K562 (cell line): Measurements from ENCODE around the gene RFPL3. TPM values are rescaled to one million over a fixed set of nuclear protein-coding genes. Genes with fewer than 3 reads are reported as not detected.
A peak's percentile ranks its signal among the peaks of the same experiment; 100 is the strongest.

Source experiments
- ATAC-seq: fragments of 200-7000 bp; cut with Tn5 transposase; 3 replicates; pipeline ENCODE4 v1.9.1; 2020; ENCODE audit warnings: moderate library complexity
- BruUV-seq: library from RNA; stranded (reverse); fragments of 400-500 nt; replicated peaks from 2 replicates; lab custom pipeline; 2021; lab: Mats Ljungman, UMichigan
- CTCF ChIA-PET: fragments of 300-600 bp; formaldehyde crosslinking; extraction: SDS; loops from one replicate; lab custom pipeline; 2021; ENCODE audit warnings: low intra/inter-chr PET ratio; lab: Yijun Ruan, JAX
- POLR2A ChIA-PET: fragments of 300-600, 350-650 bp; sonication (Branson Sonifier 250); formaldehyde crosslinking; extraction: SDS; loops from one replicate; lab custom pipeline; 2021; ENCODE audit warnings: antibody characterized with exemption, inconsistent platforms; lab: Yijun Ruan, JAX
- DNase-seq, 4 experiments: peaks; one replicate each; pipeline versions ENCODE4 v3.0.0 to v3.0.0-alpha.2; 2011 to 2018; ENCODE audit warnings: low spot score in 3 of 4, mixed read lengths in 3 of 4; ENCODE audit errors: extremely low read depth in 1 of 4
- FAIRE-seq: peaks from 2 replicates; lab custom pipeline; 2011; peaks lifted over from hg19 to GRCh38; lab: Jason Lieb, UNC
- H2AFZ ChIP-seq: 2 replicates; pipeline ENCODE4 v1.6.0; 2011; ENCODE audit warnings: low read depth, low read length, control low read depth, inconsistent platforms
- H3K27ac ChIP-seq: fragments of 200-600 bp; 3 replicates; pipeline ENCODE4 v1.8.0; 2011; ENCODE audit warnings: low read depth, mild to moderate bottlenecking, control low read depth, inconsistent platforms, low read length, moderate library complexity, mixed read lengths; ENCODE audit errors: extremely low read depth
- H3K27me3 ChIP-seq, 2 experiments: fragments of 300-600 bp in 1 of 2; 2 replicates in 1 of 2; 3 replicates in 1 of 2; pipeline versions ENCODE4 v1.6.0 to v1.8.0; 2011; ENCODE audit warnings: inconsistent platforms in 2 of 2, low read length in 2 of 2, mild to moderate bottlenecking in 1 of 2, mixed read lengths in 1 of 2, moderate library complexity in 1 of 2; ENCODE audit not compliant: control insufficient read depth in 2 of 2, insufficient read depth in 2 of 2
- H3K36me3 ChIP-seq: fragments of 300-600 bp; 3 replicates; pipeline ENCODE4 v1.8.0; 2011; ENCODE audit warnings: mild to moderate bottlenecking, low read length, inconsistent platforms; ENCODE audit not compliant: control insufficient read depth, insufficient read depth
- H3K4me1 ChIP-seq, 2 experiments: fragments of 200-600 bp in 1 of 2; replicated peaks in 1 of 2; 2 replicates in 1 of 2; 3 replicates in 1 of 2; pipeline versions ENCODE4 v1.5.1 to v1.8.0; 2011; ENCODE audit warnings: inconsistent platforms in 2 of 2, low read length in 2 of 2, mild to moderate bottlenecking in 1 of 2, mixed read lengths in 1 of 2, moderate library complexity in 1 of 2; ENCODE audit not compliant: control insufficient read depth in 2 of 2, insufficient read depth in 2 of 2
- H3K4me2 ChIP-seq: 2 replicates; pipeline ENCODE4 v1.6.1; 2011; ENCODE audit warnings: low read length, control low read depth, inconsistent platforms, mixed read lengths; ENCODE audit not compliant: insufficient read depth
- H3K4me3 ChIP-seq: fragments of 200-600 bp; sonication (generic), shearing (Covaris generic); 2 replicates; pipeline ENCODE4 v1.5.1; 2016; ENCODE audit warnings: control low read depth, inconsistent platforms
- H3K79me2 ChIP-seq: fragments of 200-600 bp; 3 replicates; pipeline ENCODE4 v1.8.0; 2011; ENCODE audit warnings: low read length, inconsistent platforms; ENCODE audit not compliant: control insufficient read depth, insufficient read depth
- H3K9ac ChIP-seq, 2 experiments: 2 replicates each; pipeline versions ENCODE4 v1.6.0 to v1.6.1; 2011; ENCODE audit warnings: low read depth in 2 of 2, low read length in 2 of 2, control low read depth in 1 of 2, inconsistent platforms in 1 of 2, mild to moderate bottlenecking in 1 of 2, mixed read lengths in 1 of 2; ENCODE audit not compliant: insufficient read depth in 1 of 2
- H3K9me1 ChIP-seq: one replicate; pipeline ENCODE4 v1.6.0; 2011; ENCODE audit warnings: inconsistent platforms, mild to moderate bottlenecking, low read length, moderate library complexity; ENCODE audit not compliant: control insufficient read depth, insufficient read depth
- H3K9me3 ChIP-seq: replicated peaks from 2 replicates; pipeline ENCODE4 v1.5.1; 2011; ENCODE audit warnings: low read depth, low read length, inconsistent platforms; ENCODE audit not compliant: control insufficient read depth, insufficient read depth
- H4K20me1 ChIP-seq: replicated peaks from 2 replicates; pipeline ENCODE4 v1.6.1; 2011; ENCODE audit warnings: low read length, inconsistent platforms, mixed read lengths; ENCODE audit not compliant: control insufficient read depth, insufficient read depth
- CBX3 ChIP-seq, 2 experiments: IDR thresholded peaks; 1 replicate in 1 of 2; 2 replicates in 1 of 2; pipeline ENCODE4 v1.6.1; 2012; ENCODE audit warnings: inconsistent platforms in 2 of 2, low read length in 2 of 2, borderline replicate concordance in 1 of 2, control low read depth in 1 of 2
- EHMT2 ChIP-seq: fragments of 450-650 bp; IDR thresholded peaks from 2 replicates; pipeline ENCODE4 v1.6.1; 2018; ENCODE audit warnings: antibody characterized with exemption
- FOSL1 ChIP-seq: fragments of 200-800 bp; sonication (Bioruptor generic); conservative IDR thresholded peaks from 2 replicates; pipeline ENCODE4 v1.6.1; 2016; ENCODE audit warnings: missing genetic modification characterization, missing compliant biosample characterization
- HNRNPL ChIP-seq: fragments of 200-400 bp; formaldehyde crosslinking; IDR thresholded peaks from 2 replicates; pipeline ENCODE4 v1.6.1; 2017; ENCODE audit warnings: low read depth, mild to moderate bottlenecking, low read length
- HNRNPLL ChIP-seq: fragments of 200-400 bp; formaldehyde crosslinking; IDR thresholded peaks from 2 replicates; pipeline ENCODE4 v1.6.1; 2017; ENCODE audit warnings: low read length, low read depth, mild to moderate bottlenecking; ENCODE audit not compliant: poor library complexity, severe bottlenecking
- JUND ChIP-seq, 2 experiments: IDR thresholded peaks; 2 replicates in 1 of 2; 3 replicates in 1 of 2; pipeline ENCODE4 v1.6.1; 2011; ENCODE audit warnings: borderline replicate concordance in 2 of 2, low read depth in 2 of 2, low read length in 2 of 2, improper control_type of control experiment in 1 of 2, missing biosample characterization in 1 of 2, missing genetic modification characterization in 1 of 2, missing genetic modification reagents in 1 of 2
- KAT7 ChIP-seq: sonication (generic); formaldehyde crosslinking; IDR thresholded peaks from 2 replicates; pipeline ENCODE4 v1.8.0; 2022; ENCODE audit warnings: missing genetic modification reagents, mild to moderate bottlenecking, borderline replicate concordance
- NFXL1 ChIP-seq: fragments of 450-650 bp; formaldehyde crosslinking; IDR thresholded peaks from 2 replicates; pipeline ENCODE4 v1.4.0; 2021; ENCODE audit warnings: mild to moderate bottlenecking
- RB1 ChIP-seq: fragments of 450-650 bp; IDR thresholded peaks from 2 replicates; pipeline ENCODE4 v1.6.1; 2017; ENCODE audit warnings: low read depth, mild to moderate bottlenecking
- SP1 ChIP-seq: sonication (generic); formaldehyde crosslinking; IDR thresholded peaks from 2 replicates; pipeline ENCODE4 v1.8.1; 2022; ENCODE audit warnings: mild to moderate bottlenecking, missing genetic modification reagents
- TAF9B ChIP-seq: fragments of 450-650 bp; IDR thresholded peaks from 2 replicates; pipeline ENCODE4 v1.6.1; 2018; ENCODE audit warnings: mild to moderate bottlenecking; ENCODE audit not compliant: partially characterized antibody
- ZNF12 ChIP-seq: sonication (generic); formaldehyde crosslinking; IDR thresholded peaks from 2 replicates; pipeline ENCODE4 v1.4.0; 2020; ENCODE audit warnings: mild to moderate bottlenecking, missing genetic modification reagents
- ZNF77 ChIP-seq: fragments of 250-450 bp; sonication (Bioruptor Pico); IDR thresholded peaks from 2 replicates; pipeline ENCODE4 v1.5.0; 2020
- WGBS: fragments of 100-300 bp; shearing (Covaris generic); methylation state at CpG from one replicate; pipeline ENCODE4 v1.1.6; 2016; ENCODE audit warnings: low coverage, mixed read lengths; ENCODE audit not compliant: insufficient coverage; ENCODE audit errors: missing lambda C conversion rate; 5-methylcytosine and 5-hydroxymethylcytosine counted together
- in situ Hi-C: fragments of 300-500 bp; cut with MboI; formaldehyde crosslinking; loops from 4 replicates; pipeline ENCODE4 v1.15.0; 2018; ENCODE audit warnings: inconsistent platforms, mixed read lengths
- intact Hi-C: fragments of 100-400 bp; cut with micrococcal nuclease; formaldehyde crosslinking; loops from 2 replicates; pipeline ENCODE4 v1.14.2; 2022
- polyA plus RNA-seq, 8 experiments: library from polyadenylated mRNA; depleted of rRNA in 4 of 8; stranded (reverse) in 5 of 8; unstranded in 3 of 8; fragments of >200 nt; fragmentation: Nextera tagmentation in 2 of 8; fragmentation: Illumina TruSeq in 1 of 8; extraction: Ambion mirVana in 2 of 8; extraction: Trizol in 1 of 8; gene quantifications; 2 replicates each; pipeline versions ENCODE4 v1.2.1 to v1.2.3, GENCODE V29; 2011 to 2014; ENCODE audit warnings: inconsistent platforms in 1 of 8, missing spikeins in 1 of 8
- small RNA-seq: library from RNA; depleted of rRNA; stranded (forward); fragments of <200 nt; gene quantifications from one replicate; pipeline ENCODE3, GENCODE V24; 2014
- total RNA-seq, 7 experiments: library from RNA; depleted of rRNA in 6 of 7; stranded (reverse); fragments of >200 nt in 6 of 7; fragmentation: Illumina TruSeq in 2 of 7; extraction: Trizol in 2 of 7; gene quantifications; 2 replicates each; pipeline versions ENCODE4 v1.2.1 to v1.2.3, GENCODE V29; 2011 to 2021; ENCODE audit warnings: low replicate concordance in 1 of 7
- TF ChIP-seq, protein P1 (sequence below): fragments of 200-800 bp; sonication (Bioruptor generic); IDR thresholded peaks from 2 replicates; pipeline ENCODE4 v1.6.1; 2017; ENCODE audit warnings: missing genetic modification characterization, missing compliant biosample characterization

The RFPL3 gene
- total and polyA plus RNA-seq, 9 of the 15 experiments (the other 6 are each of a cell fraction or from before 2014, with no cell fraction given), result not detected

DNA sequence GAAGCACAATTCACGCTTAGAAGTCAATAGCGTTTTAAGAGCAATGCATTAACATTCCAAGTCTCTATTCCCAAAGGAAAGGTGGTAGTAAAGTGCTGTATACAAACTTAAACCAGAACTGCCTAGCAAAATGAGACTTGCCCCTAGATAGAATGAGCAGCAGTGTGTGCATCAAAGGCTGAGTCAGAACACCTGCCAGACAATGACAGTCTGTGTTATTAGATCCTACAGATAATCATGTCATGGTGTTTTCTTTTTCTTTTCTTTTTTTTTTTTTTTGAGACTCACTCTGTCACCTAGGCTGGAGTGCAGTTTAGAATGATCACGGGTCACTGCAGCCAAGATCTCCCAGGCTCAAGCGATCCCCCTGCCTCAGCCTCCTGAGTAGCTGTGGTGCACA, 52.8 kb downstream of the RFPL3 start:
- no peaks in the 10 kb centered on the region for H3K27me3 ChIP-seq
- BruUV-seq, result no TSS peak
- CTCF ChIA-PET, result no interaction called here
- peaks cover 42% of the 10 kb centered on the region; the same call in 2 of the 3 replicates for H3K36me3 ChIP-seq
- in situ Hi-C loops, result no loop called here
- TF ChIP-seq HNRNPL (no peak), CBX3 (IDR thresholded peaks at IDR 0.05; ENCODE audit: borderline replicate concordance in 1 of 2, low read length in 2 of 2) (no peak), ZNF77 (CRISPR knock-in tag) (no peak), EHMT2 (no peak), TAF9B (no peak), JUND (IDR thresholded peaks at IDR 0.05; ENCODE audit: borderline replicate concordance, low read depth, low read length) (no peak), JUND (tag; IDR thresholded peaks at IDR 0.05; ENCODE audit: borderline replicate concordance, low read depth, low read length) (no peak), ZNF12 (CRISPR knock-in tag) (no peak), HNRNPLL (no peak), FOSL1 (tag) (no peak), NFXL1 (CRISPR knock-in tag) (no peak), SP1 (no peak), KAT7 (CRISPR knock-in tag) (no peak), RB1 (no peak)
- TF ChIP-seq, protein P1, sequence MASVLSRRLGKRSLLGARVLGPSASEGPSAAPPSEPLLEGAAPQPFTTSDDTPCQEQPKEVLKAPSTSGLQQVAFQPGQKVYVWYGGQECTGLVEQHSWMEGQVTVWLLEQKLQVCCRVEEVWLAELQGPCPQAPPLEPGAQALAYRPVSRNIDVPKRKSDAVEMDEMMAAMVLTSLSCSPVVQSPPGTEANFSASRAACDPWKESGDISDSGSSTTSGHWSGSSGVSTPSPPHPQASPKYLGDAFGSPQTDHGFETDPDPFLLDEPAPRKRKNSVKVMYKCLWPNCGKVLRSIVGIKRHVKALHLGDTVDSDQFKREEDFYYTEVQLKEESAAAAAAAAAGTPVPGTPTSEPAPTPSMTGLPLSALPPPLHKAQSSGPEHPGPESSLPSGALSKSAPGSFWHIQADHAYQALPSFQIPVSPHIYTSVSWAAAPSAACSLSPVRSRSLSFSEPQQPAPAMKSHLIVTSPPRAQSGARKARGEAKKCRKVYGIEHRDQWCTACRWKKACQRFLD, result no peak
- no peak for FAIRE-seq
- no peak for DNase-seq
- no peaks in the 10 kb centered on the region for H3K9me1 ChIP-seq
- H3K4me2 ChIP-seq, result no peak overlapping the region; the same call in 1 of the 2 replicates
- no peak overlapping the region for H3K4me3 ChIP-seq
- H2AFZ ChIP-seq, result no peak overlapping the region
- H3K9me3 ChIP-seq, result no peaks in the 10 kb centered on the region
- peaks cover 9 to 10% of the 10 kb centered on the region in 2 experiments; a peak in 3 of 5 replicates for H3K4me1 ChIP-seq
- ATAC-seq, result no peak
- POLR2A ChIA-PET, result no interaction called here
- H3K27ac ChIP-seq, result no peak overlapping the region
- H3K9ac ChIP-seq, result peak overlapping the region in 1 of 2 experiments; percentile 83; a peak in 1 of 4 replicates
- H4K20me1 ChIP-seq, result no peaks in the 10 kb centered on the region; the same call in 1 of the 2 replicates
- peaks cover 35% of the 10 kb centered on the region for H3K79me2 ChIP-seq
- intact Hi-C loops, result loop anchor here (5.0 kb wide), 1 partner anchor 62 kb away; the partner anchor contains the start of gene FBXO7
- WGBS, result 90% methylated on average over 2 of the region's 4 CpGs

Small RNAs within 50 kb of the gene (small RNA-seq; reads per million reads assigned to genes)
- gene AL021937.2, result not detected
- not detected for gene IGLVIVOR22-2
- gene RF02171, result not detected
- not detected for gene RF02172

Other genes starting within 250 kb of the RFPL3 start
- not detected in 2 replicates for gene C22orf42, start 198.6 kb upstream of the RFPL3 start, total RNA-seq (2014; rRNA removed)
- gene C22orf42, start 198.6 kb upstream of the RFPL3 start, total RNA-seq (2014; rRNA removed; fragmentation: Illumina TruSeq; extraction: Trizol), result not detected in 2 replicates
- gene C22orf42, start 198.6 kb upstream of the RFPL3 start, total RNA-seq (2015; rRNA removed; fragmentation: Illumina TruSeq; extraction: Trizol), result not detected in 2 replicates
- gene C22orf42, start 198.6 kb upstream of the RFPL3 start, total RNA-seq (2021), result not detected in 2 replicates
- not detected in 2 replicates for gene C22orf42, start 198.6 kb upstream of the RFPL3 start, polyA plus RNA-seq (2011; rRNA removed)
- not detected in 2 replicates for gene C22orf42, start 198.6 kb upstream of the RFPL3 start, polyA plus RNA-seq (2014; fragmentation: Illumina TruSeq; extraction: Trizol)
- not detected for gene C22orf42, start 198.6 kb upstream of the RFPL3 start, polyA plus RNA-seq (2014; fragmentation: Nextera tagmentation; extraction: Ambion mirVana)
- not detected in 2 replicates for gene C22orf42, start 198.6 kb upstream of the RFPL3 start, polyA plus RNA-seq (2014; rRNA removed)
- gene RFPL2, start 152.8 kb upstream of the RFPL3 start, total RNA-seq (2014; rRNA removed), result not detected in 2 replicates
- not detected in 2 replicates for gene RFPL2, start 152.8 kb upstream of the RFPL3 start, total RNA-seq (2014; rRNA removed; fragmentation: Illumina TruSeq; extraction: Trizol)
- gene RFPL2, start 152.8 kb upstream of the RFPL3 start, total RNA-seq (2015; rRNA removed; fragmentation: Illumina TruSeq; extraction: Trizol), result not detected in 2 replicates
- not detected in 2 replicates for gene RFPL2, start 152.8 kb upstream of the RFPL3 start, total RNA-seq (2021)
- gene RFPL2, start 152.8 kb upstream of the RFPL3 start, polyA plus RNA-seq (2011; rRNA removed), result not detected in 2 replicates
- not detected in 2 replicates for gene RFPL2, start 152.8 kb upstream of the RFPL3 start, polyA plus RNA-seq (2014; fragmentation: Illumina TruSeq; extraction: Trizol)
- gene RFPL2, start 152.8 kb upstream of the RFPL3 start, polyA plus RNA-seq (2014; fragmentation: Nextera tagmentation; extraction: Ambion mirVana), result not detected
- gene RFPL2, start 152.8 kb upstream of the RFPL3 start, polyA plus RNA-seq (2014; rRNA removed), result not detected in 2 replicates
- not detected in 2 replicates for gene SLC5A4, start 102.5 kb upstream of the RFPL3 start, total RNA-seq (2014; rRNA removed)
- not detected in 2 replicates for gene SLC5A4, start 102.5 kb upstream of the RFPL3 start, total RNA-seq (2014; rRNA removed; fragmentation: Illumina TruSeq; extraction: Trizol)
- not detected in 2 replicates for gene SLC5A4, start 102.5 kb upstream of the RFPL3 start, total RNA-seq (2015; rRNA removed; fragmentation: Illumina TruSeq; extraction: Trizol)
- gene SLC5A4, start 102.5 kb upstream of the RFPL3 start, total RNA-seq (2021), result not detected in 2 replicates
- not detected in 2 replicates for gene SLC5A4, start 102.5 kb upstream of the RFPL3 start, polyA plus RNA-seq (2011; rRNA removed)
- not detected in 2 replicates for gene SLC5A4, start 102.5 kb upstream of the RFPL3 start, polyA plus RNA-seq (2014; fragmentation: Illumina TruSeq; extraction: Trizol)
- gene SLC5A4, start 102.5 kb upstream of the RFPL3 start, polyA plus RNA-seq (2014; fragmentation: Nextera tagmentation; extraction: Ambion mirVana), result not detected
- gene SLC5A4, start 102.5 kb upstream of the RFPL3 start, polyA plus RNA-seq (2014; rRNA removed), result 0.22 TPM in 1 of 2 replicates, not detected in the other
- gene RTCB, start 54.4 kb downstream of the RFPL3 start, total RNA-seq (2014; rRNA removed), result 74.7 and 85.7 TPM in 2 replicates
- 99.3 and 105 TPM in 2 replicates for gene RTCB, start 54.4 kb downstream of the RFPL3 start, total RNA-seq (2014; rRNA removed; fragmentation: Illumina TruSeq; extraction: Trizol)
- 81.9 and 85.4 TPM in 2 replicates for gene RTCB, start 54.4 kb downstream of the RFPL3 start, total RNA-seq (2015; rRNA removed; fragmentation: Illumina TruSeq; extraction: Trizol)
- 80.3 and 81.2 TPM in 2 replicates for gene RTCB, start 54.4 kb downstream of the RFPL3 start, total RNA-seq (2021)
- 122 and 146 TPM in 2 replicates for gene RTCB, start 54.4 kb downstream of the RFPL3 start, polyA plus RNA-seq (2011; rRNA removed)
- gene RTCB, start 54.4 kb downstream of the RFPL3 start, polyA plus RNA-seq (2014; fragmentation: Illumina TruSeq; extraction: Trizol), result 92.5 and 94.5 TPM in 2 replicates
- 100 to 1,000 TPM in 1 of 2 experiments, 10 to 100 TPM in 1; 92.3 to 269 TPM for gene RTCB, start 54.4 kb downstream of the RFPL3 start, polyA plus RNA-seq (2014; fragmentation: Nextera tagmentation; extraction: Ambion mirVana)
- gene RTCB, start 54.4 kb downstream of the RFPL3 start, polyA plus RNA-seq (2014; rRNA removed), result 81.8 and 89.9 TPM in 2 replicates
- gene BPIFC, start 106.6 kb downstream of the RFPL3 start, total RNA-seq (2014; rRNA removed), result not detected in 2 replicates
- not detected in 2 replicates for gene BPIFC, start 106.6 kb downstream of the RFPL3 start, total RNA-seq (2014; rRNA removed; fragmentation: Illumina TruSeq; extraction: Trizol)
- gene BPIFC, start 106.6 kb downstream of the RFPL3 start, total RNA-seq (2015; rRNA removed; fragmentation: Illumina TruSeq; extraction: Trizol), result not detected in 2 replicates
- gene BPIFC, start 106.6 kb downstream of the RFPL3 start, total RNA-seq (2021), result not detected in 2 replicates
- not detected in 2 replicates for gene BPIFC, start 106.6 kb downstream of the RFPL3 start, polyA plus RNA-seq (2011; rRNA removed)
- gene BPIFC, start 106.6 kb downstream of the RFPL3 start, polyA plus RNA-seq (2014; fragmentation: Illumina TruSeq; extraction: Trizol), result not detected in 2 replicates
- gene BPIFC, start 106.6 kb downstream of the RFPL3 start, polyA plus RNA-seq (2014; fragmentation: Nextera tagmentation; extraction: Ambion mirVana), result not detected
- gene BPIFC, start 106.6 kb downstream of the RFPL3 start, polyA plus RNA-seq (2014; rRNA removed), result not detected in 2 replicates
- 72.5 and 77.3 TPM in 2 replicates for gene FBXO7, start 116.9 kb downstream of the RFPL3 start, total RNA-seq (2014; rRNA removed)
- 114 and 123 TPM in 2 replicates for gene FBXO7, start 116.9 kb downstream of the RFPL3 start, total RNA-seq (2014; rRNA removed; fragmentation: Illumina TruSeq; extraction: Trizol)
- 103 and 107 TPM in 2 replicates for gene FBXO7, start 116.9 kb downstream of the RFPL3 start, total RNA-seq (2015; rRNA removed; fragmentation: Illumina TruSeq; extraction: Trizol)
- gene FBXO7, start 116.9 kb downstream of the RFPL3 start, total RNA-seq (2021), result 85.2 and 94.0 TPM in 2 replicates
- 162 and 169 TPM in 2 replicates for gene FBXO7, start 116.9 kb downstream of the RFPL3 start, polyA plus RNA-seq (2011; rRNA removed)
- gene FBXO7, start 116.9 kb downstream of the RFPL3 start, polyA plus RNA-seq (2014; fragmentation: Illumina TruSeq; extraction: Trizol), result 126 and 146 TPM in 2 replicates
- 10 to 100 TPM; 34.0 to 45.5 TPM for gene FBXO7, start 116.9 kb downstream of the RFPL3 start, polyA plus RNA-seq (2014; fragmentation: Nextera tagmentation; extraction: Ambion mirVana)
- gene FBXO7, start 116.9 kb downstream of the RFPL3 start, polyA plus RNA-seq (2014; rRNA removed), result 82.4 and 89.0 TPM in 2 replicates